ENCODE data around the gene MAST4. TPM values are rescaled to one million over a fixed set of nuclear protein-coding genes. Genes with fewer than 3 reads are reported as not detected.
"Not testable (repeated sequence)": the region's sequence is repeated elsewhere in the genome, so short reads cannot be mapped to it uniquely, and the experiment has no call there.

Gene MAST4
- total RNA-seq, 2 donors from 2014 or later: 9.5 to 20.8 TPM

DNA sequence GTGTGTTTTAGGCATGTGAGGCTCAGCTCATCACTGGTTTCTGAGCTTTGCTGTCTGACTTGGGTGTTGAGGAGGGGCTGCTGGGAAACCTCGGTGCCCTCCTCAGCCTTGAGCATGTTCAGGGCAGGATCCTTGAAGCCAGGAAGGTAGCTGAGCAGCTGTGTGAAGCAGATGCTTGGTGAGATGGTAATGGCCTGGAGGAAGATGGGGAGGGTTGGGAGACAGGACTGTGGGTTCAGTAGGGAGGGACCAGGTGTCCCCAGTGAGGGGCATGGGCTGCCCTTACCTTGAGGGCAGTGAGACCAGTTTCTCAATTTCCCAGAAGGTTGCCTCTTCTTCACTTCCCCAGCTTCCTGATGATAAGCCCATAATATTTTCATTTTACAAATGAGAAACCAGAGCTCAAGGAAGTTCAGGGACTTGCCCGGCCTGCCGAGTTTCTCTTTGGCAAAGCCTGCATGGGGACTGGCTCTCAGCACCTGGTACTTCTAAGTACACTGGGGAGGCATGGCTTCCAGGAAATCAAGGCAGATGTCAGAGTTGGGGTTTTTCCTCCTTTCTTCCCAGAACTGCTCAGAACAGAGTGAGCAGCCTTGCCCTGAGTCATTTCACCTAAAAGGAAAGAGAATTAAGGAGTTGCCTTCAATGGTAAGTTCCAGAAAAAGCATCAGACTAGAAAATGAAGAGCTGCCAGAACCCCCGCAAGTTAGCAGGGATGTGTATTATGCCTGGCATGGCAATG lies 225.7 kb downstream of the MAST4 start:
- no peak for DNase-seq
- Histone ChIP-seq H3K9me3 (no peaks in the 10 kb centered on the region), H3K9ac (ENCODE audit: low read depth in 2 of 2, low read length in 2 of 2) (no peak overlapping the region), H3K27ac (no peak overlapping the region), H3K4me1 (no peaks in the 10 kb centered on the region), H3K36me3 (no peaks in the 10 kb centered on the region), H3K4me3 (no peak overlapping the region), H3K27me3 (no peaks in the 10 kb centered on the region)
- TF ChIP-seq, protein P1, sequence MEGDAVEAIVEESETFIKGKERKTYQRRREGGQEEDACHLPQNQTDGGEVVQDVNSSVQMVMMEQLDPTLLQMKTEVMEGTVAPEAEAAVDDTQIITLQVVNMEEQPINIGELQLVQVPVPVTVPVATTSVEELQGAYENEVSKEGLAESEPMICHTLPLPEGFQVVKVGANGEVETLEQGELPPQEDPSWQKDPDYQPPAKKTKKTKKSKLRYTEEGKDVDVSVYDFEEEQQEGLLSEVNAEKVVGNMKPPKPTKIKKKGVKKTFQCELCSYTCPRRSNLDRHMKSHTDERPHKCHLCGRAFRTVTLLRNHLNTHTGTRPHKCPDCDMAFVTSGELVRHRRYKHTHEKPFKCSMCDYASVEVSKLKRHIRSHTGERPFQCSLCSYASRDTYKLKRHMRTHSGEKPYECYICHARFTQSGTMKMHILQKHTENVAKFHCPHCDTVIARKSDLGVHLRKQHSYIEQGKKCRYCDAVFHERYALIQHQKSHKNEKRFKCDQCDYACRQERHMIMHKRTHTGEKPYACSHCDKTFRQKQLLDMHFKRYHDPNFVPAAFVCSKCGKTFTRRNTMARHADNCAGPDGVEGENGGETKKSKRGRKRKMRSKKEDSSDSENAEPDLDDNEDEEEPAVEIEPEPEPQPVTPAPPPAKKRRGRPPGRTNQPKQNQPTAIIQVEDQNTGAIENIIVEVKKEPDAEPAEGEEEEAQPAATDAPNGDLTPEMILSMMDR (IDR thresholded peaks at IDR 0.05): no peak
- intact Hi-C loops (cut with DNase I): no loop called here

DNA sequence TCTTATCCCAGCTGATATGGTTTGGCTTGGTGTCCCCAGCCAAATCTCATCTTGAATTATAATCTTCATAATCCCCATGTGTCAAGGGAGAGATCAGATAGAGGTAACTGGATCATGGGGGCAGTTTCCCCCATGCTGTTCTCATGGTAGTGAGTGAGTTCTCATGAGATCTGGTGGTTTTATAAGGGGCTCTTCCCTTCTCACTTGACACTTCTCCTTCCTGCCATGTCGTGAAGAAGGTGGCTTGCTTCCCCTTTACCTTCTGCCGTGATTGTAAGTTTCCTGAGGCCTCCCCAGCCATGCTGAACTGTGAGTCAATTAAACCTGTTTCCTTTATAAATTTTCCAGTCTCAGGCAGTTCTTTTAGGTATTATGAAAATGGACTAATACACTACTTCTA lies 226.7 kb downstream of the MAST4 start:
- H3K27me3 ChIP-seq; DNase-seq; H3K4me3 ChIP-seq; H3K4me1 ChIP-seq; H3K27ac ChIP-seq; H3K9ac ChIP-seq (ENCODE audit: low read depth in 2 of 2, low read length in 2 of 2); intact Hi-C loops (cut with DNase I); H3K36me3 ChIP-seq; H3K9me3 ChIP-seq: not testable (repeated sequence)

DNA sequence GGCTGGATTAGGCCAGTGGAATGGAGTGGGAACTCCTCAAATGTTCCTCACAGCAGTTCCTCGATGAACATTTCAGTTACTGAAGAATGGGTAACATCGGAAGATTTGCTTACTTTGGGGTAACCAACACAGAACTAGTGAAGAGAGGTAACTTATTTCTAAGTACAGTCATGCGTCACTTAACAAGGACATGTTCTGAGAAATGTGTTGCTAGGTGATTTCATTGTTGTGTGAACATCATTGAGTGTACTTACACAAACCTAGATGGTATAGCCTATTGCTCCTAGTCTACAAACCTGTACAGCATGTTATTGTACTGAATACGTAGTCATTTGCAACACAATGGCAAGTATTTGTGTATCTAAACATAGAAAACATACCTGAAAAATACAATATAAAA lies 228.3 kb downstream of the MAST4 start:
- no peak overlapping the region for H3K4me3 ChIP-seq
- no peak overlapping the region for H3K27ac ChIP-seq
- no peaks in the 10 kb centered on the region for H3K36me3 ChIP-seq
- no peaks in the 10 kb centered on the region for H3K27me3 ChIP-seq
- TF ChIP-seq, protein P1 (IDR thresholded peaks at IDR 0.05): no peak
- DNase-seq: no peak
- no peaks in the 10 kb centered on the region for H3K9me3 ChIP-seq
- intact Hi-C loops (cut with DNase I): no loop called here
- H3K9ac ChIP-seq (ENCODE audit: low read depth in 2 of 2, low read length in 2 of 2): no peak overlapping the region
- no peaks in the 10 kb centered on the region for H3K4me1 ChIP-seq

DNA sequence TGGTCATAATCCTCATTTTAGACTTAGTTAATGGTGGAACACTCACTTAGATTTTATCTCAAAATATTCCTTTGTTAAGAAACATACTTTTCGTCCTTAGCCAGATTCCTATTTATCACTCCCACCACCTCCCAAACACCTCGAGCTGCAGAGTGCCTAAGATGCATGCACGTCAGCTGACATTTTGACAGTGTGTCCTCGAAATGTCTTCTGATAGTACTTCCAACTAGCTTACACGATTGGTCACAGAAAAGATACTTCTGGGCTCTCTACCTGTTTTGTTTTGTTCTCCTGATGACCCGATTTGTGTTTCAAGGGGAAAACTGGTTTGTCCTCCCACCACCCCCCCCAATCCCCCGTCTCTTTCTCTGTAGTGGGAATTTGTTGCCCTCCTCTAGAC lies 230.1 kb downstream of the MAST4 start:
- H3K27ac ChIP-seq: no peak overlapping the region
- no peak overlapping the region for H3K9ac ChIP-seq (ENCODE audit: low read depth in 2 of 2, low read length in 2 of 2)
- H3K4me3 ChIP-seq: no peak overlapping the region
- TF ChIP-seq, protein P1 (IDR thresholded peaks at IDR 0.05): no peak
- H3K9me3 ChIP-seq: no peaks in the 10 kb centered on the region
- H3K4me1 ChIP-seq: no peaks in the 10 kb centered on the region
- DNase-seq: no peak
- intact Hi-C loops (cut with DNase I): no loop called here
- H3K36me3 ChIP-seq: no peaks in the 10 kb centered on the region
- H3K27me3 ChIP-seq: no peaks in the 10 kb centered on the region

DNA sequence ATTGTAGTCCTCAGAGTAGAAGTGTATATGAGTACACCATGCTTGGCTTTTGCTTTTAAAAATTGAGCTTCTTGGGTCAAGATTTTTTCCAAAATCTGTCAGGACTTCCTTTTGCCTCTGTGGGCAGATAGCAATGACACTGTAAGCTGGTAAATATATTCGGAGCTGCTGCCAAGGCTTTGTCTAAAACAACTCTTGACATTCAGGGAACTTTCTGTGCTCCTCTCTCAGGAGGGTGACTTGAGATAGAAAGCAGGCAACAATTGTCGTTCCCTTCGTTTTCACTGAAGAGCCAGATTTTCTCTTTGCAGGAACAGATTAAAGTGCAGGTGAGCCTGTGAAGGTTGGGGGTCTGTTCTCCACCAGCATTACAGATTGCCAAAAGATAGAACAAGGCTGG lies 230.5 kb downstream of the MAST4 start:
- H3K9me3 ChIP-seq: no peaks in the 10 kb centered on the region
- TF ChIP-seq, protein P1 (IDR thresholded peaks at IDR 0.05): no peak
- intact Hi-C loops (cut with DNase I): no loop called here
- H3K4me1 ChIP-seq: no peaks in the 10 kb centered on the region
- H3K27me3 ChIP-seq: no peaks in the 10 kb centered on the region
- no peak for DNase-seq
- H3K36me3 ChIP-seq: no peaks in the 10 kb centered on the region
- no peak overlapping the region for H3K27ac ChIP-seq
- no peak overlapping the region for H3K4me3 ChIP-seq
- H3K9ac ChIP-seq (ENCODE audit: low read depth in 2 of 2, low read length in 2 of 2): no peak overlapping the region

DNA sequence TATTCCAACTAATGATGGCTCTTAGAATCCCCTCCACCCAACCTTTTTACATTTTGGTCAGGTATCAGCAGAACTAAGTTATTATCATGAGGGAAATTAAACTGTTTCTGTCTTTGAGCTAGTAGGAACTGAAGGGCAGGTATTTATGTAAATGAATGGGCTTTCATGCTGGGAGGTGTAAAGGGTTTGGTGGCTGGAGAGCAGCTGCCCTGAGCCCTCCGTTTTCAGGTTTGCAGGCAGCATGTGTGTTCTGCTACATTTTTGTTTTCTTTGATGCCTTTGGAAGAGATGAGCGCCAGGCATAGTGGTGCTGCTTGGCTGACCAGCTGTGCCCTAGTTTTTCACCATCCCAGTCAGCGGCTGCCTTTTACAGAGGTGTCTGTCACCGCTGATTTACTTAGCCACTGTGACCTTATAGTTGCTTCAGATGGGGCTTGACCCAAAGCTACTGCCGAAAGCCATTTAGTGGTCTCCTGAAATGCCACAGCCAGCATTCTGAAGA lies 231.9 kb downstream of the MAST4 start:
- intact Hi-C loops (cut with DNase I): no loop called here
- Histone ChIP-seq H3K27ac (no peak overlapping the region), H3K9me3 (no peaks in the 10 kb centered on the region), H3K4me1 (no peaks in the 10 kb centered on the region), H3K9ac (ENCODE audit: low read depth in 2 of 2, low read length in 2 of 2) (no peak overlapping the region), H3K36me3 (no peaks in the 10 kb centered on the region), H3K27me3 (no peaks in the 10 kb centered on the region), H3K4me3 (peak overlapping the region; percentile 24)
- DNase-seq: no peak
- TF ChIP-seq, protein P1 (IDR thresholded peaks at IDR 0.05): no peak
